SU-DHL-6 (cell line): ENCODE data around the gene CCDC8.

Source experiments
- H2AFZ ChIP-seq: fragments of 200-600 bp; sonication (generic); 2 replicates; pipeline ENCODE4 v1.6.1; 2014; ENCODE audit warnings: low read depth, mild to moderate bottlenecking, moderate library complexity, mixed read lengths, antibody characterized with exemption, low read length; ENCODE audit not compliant: severe bottlenecking
- H3F3A ChIP-seq: fragments of 200-600 bp; shearing (Covaris generic); 2 replicates; pipeline ENCODE4 v1.6.0; 2016; ENCODE audit warnings: antibody characterized with exemption, mild to moderate bottlenecking; ENCODE audit not compliant: insufficient read depth
- H3K27ac ChIP-seq: fragments of 200-600 bp; sonication (generic); 2 replicates; pipeline ENCODE4 v1.5.1; 2016; ENCODE audit warnings: low read depth, mild to moderate bottlenecking, low read length, moderate library complexity, mixed read lengths
- H3K27me3 ChIP-seq: fragments of 200-600 bp; sonication (generic), shearing (Covaris generic); 2 replicates; pipeline ENCODE4 v1.6.0; 2014; ENCODE audit warnings: mild to moderate bottlenecking, low read length
- H3K36me3 ChIP-seq: fragments of 200-600 bp; sonication (generic); 2 replicates; pipeline ENCODE4 v1.6.1; 2014; ENCODE audit warnings: mild to moderate bottlenecking, low read length, mixed read lengths
- H3K4me2 ChIP-seq: fragments of 300-600, 200-600 bp; shearing (Covaris generic), sonication (generic); 2 replicates; pipeline ENCODE4 v1.6.0; 2014; ENCODE audit warnings: low read length, low read depth, mild to moderate bottlenecking; ENCODE audit not compliant: poor library complexity, severe bottlenecking
- H3K4me3 ChIP-seq: fragments of 200-600 bp; sonication (generic); 2 replicates; pipeline ENCODE4 v1.5.1; 2014; ENCODE audit warnings: antibody characterized with exemption, low read length, mild to moderate bottlenecking, mixed read lengths; ENCODE audit not compliant: insufficient read depth, poor library complexity, severe bottlenecking
- H3K79me2 ChIP-seq: fragments of 200-600 bp; sonication (generic); 2 replicates; pipeline ENCODE4 v1.6.1; 2014; ENCODE audit warnings: mild to moderate bottlenecking, low read length, moderate library complexity; ENCODE audit not compliant: insufficient read depth
- H3K9ac ChIP-seq: fragments of 200-600 bp; sonication (generic); 2 replicates; pipeline ENCODE4 v1.7.0; 2014; ENCODE audit warnings: mild to moderate bottlenecking, low read length
- H3K9me2 ChIP-seq: fragments of 200-600 bp; sonication (generic); replicated peaks from 2 replicates; pipeline ENCODE4 v1.6.1; 2014; ENCODE audit warnings: low read length; ENCODE audit not compliant: insufficient read depth
- H3K9me3 ChIP-seq: fragments of 200-600 bp; sonication (generic); 2 replicates; pipeline ENCODE4 v1.6.1; 2014; ENCODE audit warnings: low read length, mixed read lengths; ENCODE audit not compliant: insufficient read depth
- H4K20me1 ChIP-seq: fragments of 200-600 bp; sonication (generic); 2 replicates; pipeline ENCODE4 v1.6.1; 2014; ENCODE audit warnings: low read depth, mild to moderate bottlenecking, antibody characterized with exemption, low read length, moderate library complexity, mixed read lengths
- CTCF ChIP-seq: fragments of 200-600 bp; sonication (generic); IDR thresholded peaks from one replicate; pipeline ENCODE4 v1.5.1; 2017; ENCODE audit warnings: antibody characterized with exemption, mild to moderate bottlenecking, low read length, moderate library complexity; ENCODE audit not compliant: insufficient read depth, poor library complexity, severe bottlenecking
- EZH2phosphoT487 ChIP-seq: fragments of 200-600 bp; sonication (generic), shearing (Covaris generic); conservative IDR thresholded peaks from 2 replicates; pipeline ENCODE4 v1.6.1; 2018; ENCODE audit warnings: mild to moderate bottlenecking, antibody characterized with exemption, low read length, moderate library complexity, mixed read lengths

Gene CCDC8

GRCh38 chr19:46367426-46367825, 45.9 kb downstream of the CCDC8 start:
- H3K79me2 ChIP-seq: peaks cover 67% of the 10 kb centered on the region

GRCh38 chr19:46366620-46367292, 46.6 kb downstream of the CCDC8 start:
- Histone ChIP-seq H3K79me2 (peaks cover 66% of the 10 kb centered on the region), H3K4me3 (no peak overlapping the region), H3K27me3 (no peaks in the 10 kb centered on the region), H3K36me3 (peaks cover 10% of the 10 kb centered on the region; the same call in 1 of the 2 replicates), H3K27ac (no peak overlapping the region), H3K9me2 (no peaks in the 10 kb centered on the region), H3F3A (peaks cover 7% of the 10 kb centered on the region; the same call in 1 of the 2 replicates), H3K4me2 (no peak overlapping the region), H2AFZ (no peak overlapping the region), H3K9me3 (no peaks in the 10 kb centered on the region), H4K20me1 (0 out of 2 replicates have a peak, but pooled peaks cover 3% of the 10 kb centered on the region), H3K9ac (no peak overlapping the region)
- TF ChIP-seq CTCF: no peak
- TF ChIP-seq EZH2phosphoT487: no peak

More at GRCh38 chr19:46367426-46367825, 45.9 kb downstream of the CCDC8 start:
- Histone ChIP-seq H3K36me3 (peaks cover 5% of the 10 kb centered on the region; the same call in 1 of the 2 replicates), H2AFZ (no peak overlapping the region), H3K9ac (no peak overlapping the region), H3K27ac (no peak overlapping the region), H3K9me2 (no peaks in the 10 kb centered on the region), H3F3A (no peaks in the 10 kb centered on the region; the same call in 1 of the 2 replicates), H3K27me3 (no peaks in the 10 kb centered on the region), H3K4me2 (no peak overlapping the region), H3K4me3 (no peak overlapping the region), H3K9me3 (no peaks in the 10 kb centered on the region), H4K20me1 (0 out of 2 replicates have a peak, but pooled peaks cover 4% of the 10 kb centered on the region)
- TF ChIP-seq EZH2phosphoT487: no peak
- no peak for TF ChIP-seq CTCF

GRCh38 chr19:46365561-46365960, 47.8 kb downstream of the CCDC8 start:
- Histone ChIP-seq H2AFZ (no peak overlapping the region), H3K27ac (no peak overlapping the region), H3F3A (peaks cover 9% of the 10 kb centered on the region; the same call in 1 of the 2 replicates), H3K79me2 (peaks cover 65% of the 10 kb centered on the region), H3K9ac (no peak overlapping the region), H3K4me2 (no peak overlapping the region), H3K9me3 (no peaks in the 10 kb centered on the region), H3K4me3 (no peak overlapping the region), H3K36me3 (peaks cover 11% of the 10 kb centered on the region; the same call in 1 of the 2 replicates), H3K27me3 (no peaks in the 10 kb centered on the region), H3K9me2 (no peaks in the 10 kb centered on the region), H4K20me1 (no peaks in the 10 kb centered on the region)
- no peak for TF ChIP-seq CTCF
- TF ChIP-seq EZH2phosphoT487: no peak
